H1 (cell line): ENCODE measurements around the gene DNAI2. TPM values are rescaled to one million over a fixed set of nuclear protein-coding genes. Genes with fewer than 3 reads are reported as not detected.

Experiments used
- CTCF ChIA-PET: fragments of 300-600 bp; sonication (Branson Sonifier 250); formaldehyde crosslinking; loops from one replicate; lab custom pipeline; 2021; ENCODE audit not compliant: partially characterized antibody; lab: Charles Lee
- POLR2A ChIA-PET: fragments of 300-600 bp; sonication (Branson Sonifier 250); formaldehyde crosslinking; loops from one replicate; lab custom pipeline; 2021; ENCODE audit warnings: inconsistent platforms; ENCODE audit not compliant: partially characterized antibody; lab: Charles Lee
- DNase-seq, 2 experiments: peaks; one replicate each; pipeline versions ENCODE4 v3.0.0 to v3.0.0-alpha.2; 2010 to 2022; ENCODE audit warnings: low spot score in 2 of 2, low read depth in 1 of 2, mixed read lengths in 1 of 2
- FAIRE-seq: peaks from 2 replicates; lab custom pipeline; 2011; peaks lifted over from hg19 to GRCh38; lab: Jason Lieb, UNC
- H2AFZ ChIP-seq: 2 replicates; pipeline ENCODE4 v1.8.1; 2012; ENCODE audit warnings: low read length, inconsistent platforms
- H2AK5ac ChIP-seq: 2 replicates; pipeline ENCODE4 v1.6.1; 2013; ENCODE audit warnings: low read depth, low read length
- H2BK120ac ChIP-seq: replicated peaks from 2 replicates; pipeline ENCODE3; 2013; ENCODE audit warnings: low read depth, low read length, inconsistent platforms
- H2BK12ac ChIP-seq: 2 replicates; pipeline ENCODE4 v1.6.1; 2013; ENCODE audit warnings: low read depth, low read length
- H2BK15ac ChIP-seq: 2 replicates; pipeline ENCODE4 v1.6.1; 2013; ENCODE audit warnings: low read length
- H2BK20ac ChIP-seq: 2 replicates; pipeline ENCODE4 v1.6.1; 2013; ENCODE audit warnings: low read length
- H2BK5ac ChIP-seq: 2 replicates; pipeline ENCODE4 v1.6.1; 2013; ENCODE audit warnings: low read depth, low read length
- H3K14ac ChIP-seq: 2 replicates; pipeline ENCODE4 v1.6.1; 2013; ENCODE audit warnings: inconsistent platforms; ENCODE audit not compliant: insufficient read length
- H3K18ac ChIP-seq: 2 replicates; pipeline ENCODE4 v1.6.1; 2013; ENCODE audit warnings: low read length; ENCODE audit errors: extremely low read depth
- H3K23ac ChIP-seq: 2 replicates; pipeline ENCODE4 v1.6.1; 2013; ENCODE audit warnings: inconsistent platforms; ENCODE audit not compliant: insufficient read length
- H3K23me2 ChIP-seq: 2 replicates; pipeline ENCODE4 v1.6.1; 2013; ENCODE audit warnings: low read depth, low read length
- H3K27ac ChIP-seq: 2 replicates; pipeline ENCODE4 v1.6.1; 2011; ENCODE audit warnings: low read depth, low read length, inconsistent platforms
- H3K27me3 ChIP-seq, 4 experiments: replicated peaks in 1 of 4; 1 replicate in 1 of 4; 2 replicates in 3 of 4; pipeline versions ENCODE4 v1.6.1 to v1.8.1; 2011 to 2013; ENCODE audit warnings: low read length in 3 of 4, mild to moderate bottlenecking in 3 of 4, inconsistent platforms in 2 of 4, mixed read lengths in 2 of 4, moderate library complexity in 1 of 4; ENCODE audit not compliant: control insufficient read depth in 3 of 4, insufficient read depth in 3 of 4; ENCODE audit errors: extremely low read depth in 1 of 4
- H3K36me3 ChIP-seq, 4 experiments: 2 replicates each; pipeline versions ENCODE4 v1.6.1 to v1.8.1; 2011 to 2013; ENCODE audit warnings: mild to moderate bottlenecking in 4 of 4, low read length in 3 of 4, moderate library complexity in 2 of 4, control low read depth in 1 of 4, inconsistent platforms in 1 of 4; ENCODE audit not compliant: insufficient read depth in 4 of 4, control insufficient read depth in 2 of 4
- H3K4ac ChIP-seq: replicated peaks from 2 replicates; pipeline ENCODE3; 2013; ENCODE audit warnings: low read length, low read depth, mixed read lengths, inconsistent platforms; ENCODE audit not compliant: insufficient read length
- H3K4me1 ChIP-seq, 4 experiments: replicated peaks in 1 of 4; 1 replicate in 1 of 4; 2 replicates in 3 of 4; pipeline versions ENCODE4 v1.6.1 to v1.8.1; 2011 to 2013; ENCODE audit warnings: low read length in 3 of 4, inconsistent platforms in 2 of 4, mixed read lengths in 1 of 4; ENCODE audit not compliant: insufficient read depth in 4 of 4, control insufficient read depth in 3 of 4
- H3K4me2 ChIP-seq, 2 experiments: 2 replicates each; pipeline versions ENCODE4 v1.6.1 to v1.8.1; 2011 to 2013; ENCODE audit warnings: low read depth in 2 of 2, low read length in 2 of 2, control low read depth in 1 of 2, inconsistent platforms in 1 of 2, mild to moderate bottlenecking in 1 of 2; ENCODE audit not compliant: insufficient read depth in 1 of 2
- H3K4me3 ChIP-seq, 4 experiments: fragments of 200-600, 300-600 bp in 1 of 4; sonication (generic), shearing (Covaris generic), sonication (Bioruptor Twin) in 1 of 4; 2 replicates each; pipeline versions ENCODE4 v1.5.1 to v1.8.1; 2011 to 2016; ENCODE audit warnings: low read length in 4 of 4, low read depth in 3 of 4, control low read depth in 2 of 4, inconsistent platforms in 2 of 4, mild to moderate bottlenecking in 2 of 4, mixed read lengths in 1 of 4, moderate library complexity in 1 of 4; ENCODE audit not compliant: insufficient read depth in 2 of 4; ENCODE audit errors: extremely low read depth in 1 of 4
- H3K56ac ChIP-seq: replicated peaks from 2 replicates; pipeline ENCODE3; 2013; ENCODE audit warnings: low read depth, mild to moderate bottlenecking, mixed read lengths, low read length, inconsistent platforms; ENCODE audit not compliant: insufficient read length
- H3K79me1 ChIP-seq: 2 replicates; pipeline ENCODE4 v1.6.1; 2013; ENCODE audit warnings: low read depth, low read length, control low read depth
- H3K79me2 ChIP-seq, 2 experiments: 2 replicates each; pipeline versions ENCODE4 v1.6.1 to v1.8.1; 2012 to 2013; ENCODE audit warnings: low read length in 2 of 2, mild to moderate bottlenecking in 2 of 2, inconsistent platforms in 1 of 2; ENCODE audit not compliant: insufficient read depth in 2 of 2, control insufficient read depth in 1 of 2
- H3K9ac ChIP-seq, 4 experiments: replicated peaks in 1 of 4; 1 replicate in 1 of 4; 2 replicates in 3 of 4; pipeline versions ENCODE4 v1.6.1 to v1.8.1; 2011 to 2013; ENCODE audit warnings: low read depth in 3 of 4, low read length in 3 of 4, control low read depth in 2 of 4, mild to moderate bottlenecking in 2 of 4, moderate library complexity in 2 of 4, inconsistent platforms in 1 of 4; ENCODE audit errors: extremely low read depth in 1 of 4
- H3K9me3 ChIP-seq, 2 experiments: 2 replicates each; pipeline versions ENCODE4 v1.6.1 to v1.8.1; 2012 to 2013; ENCODE audit warnings: mild to moderate bottlenecking in 2 of 2, moderate library complexity in 2 of 2, control low read depth in 1 of 2, inconsistent platforms in 1 of 2, low read depth in 1 of 2, low read length in 1 of 2, mixed read lengths in 1 of 2; ENCODE audit not compliant: insufficient read depth in 2 of 2
- H4K20me1 ChIP-seq, 2 experiments: replicated peaks in 1 of 2; 2 replicates each; pipeline versions ENCODE3 to v1.8.1; 2011 to 2013; ENCODE audit warnings: inconsistent platforms in 2 of 2, low read length in 2 of 2, mild to moderate bottlenecking in 1 of 2; ENCODE audit not compliant: insufficient read depth in 2 of 2, control insufficient read depth in 1 of 2
- H4K5ac ChIP-seq: 2 replicates; pipeline ENCODE4 v1.6.1; 2013; ENCODE audit warnings: low read length, low read depth, mixed read lengths, inconsistent platforms; ENCODE audit not compliant: insufficient read length
- H4K8ac ChIP-seq: 2 replicates; pipeline ENCODE4 v1.8.0; 2013; ENCODE audit warnings: mild to moderate bottlenecking, moderate library complexity, low read length, inconsistent platforms; ENCODE audit not compliant: insufficient read depth; ENCODE audit errors: extremely low read depth
- H4K91ac ChIP-seq: replicated peaks from 2 replicates; pipeline ENCODE3; 2013; ENCODE audit warnings: low read length, mixed read lengths, inconsistent platforms; ENCODE audit not compliant: insufficient read length
- CEBPB ChIP-seq: IDR thresholded peaks from 2 replicates; pipeline ENCODE4 v1.6.1; 2012; ENCODE audit warnings: low read depth, low read length
- CTBP2 ChIP-seq: IDR thresholded peaks from 2 replicates; pipeline ENCODE4 v1.7.0; 2011; ENCODE audit warnings: borderline replicate concordance, mild to moderate bottlenecking, moderate library complexity, mixed read lengths, low read length; ENCODE audit not compliant: insufficient read depth, insufficient read length
- HDAC2 ChIP-seq, 2 experiments: fragments of 300-600 bp in 1 of 2; sonication (generic) in 1 of 2; IDR thresholded peaks; 2 replicates each; pipeline ENCODE4 v1.6.1; 2011 to 2012; ENCODE audit warnings: low read depth in 2 of 2, low read length in 2 of 2, mild to moderate bottlenecking in 2 of 2, moderate library complexity in 2 of 2, borderline replicate concordance in 1 of 2, inconsistent platforms in 1 of 2
- RXRA ChIP-seq: IDR thresholded peaks from 2 replicates; pipeline ENCODE4 v1.6.1; 2011; ENCODE audit warnings: low read depth, mild to moderate bottlenecking, low read length, moderate library complexity; ENCODE audit not compliant: insufficient read depth
- SIRT6 ChIP-seq: IDR thresholded peaks from one replicate; pipeline ENCODE4 v1.7.1; 2012; ENCODE audit warnings: low read length, inconsistent platforms
- ZNF274 ChIP-seq: IDR thresholded peaks from 2 replicates; pipeline ENCODE4 v1.7.0; 2012; ENCODE audit warnings: low read length, borderline replicate concordance; ENCODE audit errors: extremely low read depth
- WGBS, 2 experiments: shearing (Covaris generic) in 1 of 2; methylation state at CpG; one replicate each; pipeline versions ENCODE4 v1.1.6 to v1.1.7; 2013 to 2015; ENCODE audit warnings: low lambda C conversion rate in 2 of 2, mixed read lengths in 2 of 2, inconsistent platforms in 1 of 2, low coverage in 1 of 2, missing lambda C conversion rate in 1 of 2; ENCODE audit not compliant: insufficient replicate concordance in 2 of 2, insufficient coverage in 1 of 2, insufficient read length in 1 of 2; ENCODE audit errors: extremely low coverage in 1 of 2, missing lambda C conversion rate in 1 of 2; 5-methylcytosine and 5-hydroxymethylcytosine counted together
- polyA plus RNA-seq, 7 experiments: library from polyadenylated mRNA; depleted of rRNA in 3 of 7; stranded (reverse) in 5 of 7; unstranded in 2 of 7; fragments of >200 nt in 5 of 7; fragments of 200-250 nt in 2 of 7; gene quantifications; 1 replicate in 5 of 7; 2 replicates in 1 of 7; 4 replicates in 1 of 7; pipeline versions ENCODE4 v1.2.1 to v1.2.3, GENCODE V29; 2011 to 2013; ENCODE audit warnings: missing spikeins in 2 of 7, mixed read lengths in 2 of 7
- total RNA-seq: library from RNA; stranded (reverse); fragmentation: NEBNext Ultra II Directional; extraction: Animal tissue kit (Norgen Biotek cat#: 25700); gene quantifications from 2 replicates; pipeline ENCODE4 v1.2.1, GENCODE V29; 2021
- TF ChIP-seq, protein P1 (sequence below): IDR thresholded peaks from 2 replicates; pipeline ENCODE4 v1.6.1; 2012; ENCODE audit warnings: inconsistent platforms

The DNAI2 gene
- total and polyA plus RNA-seq, 2 of the 8 experiments (the other 6 are each of a cell fraction or from before 2014, with no cell fraction given): 0.08 to 0.15 TPM

DNA sequence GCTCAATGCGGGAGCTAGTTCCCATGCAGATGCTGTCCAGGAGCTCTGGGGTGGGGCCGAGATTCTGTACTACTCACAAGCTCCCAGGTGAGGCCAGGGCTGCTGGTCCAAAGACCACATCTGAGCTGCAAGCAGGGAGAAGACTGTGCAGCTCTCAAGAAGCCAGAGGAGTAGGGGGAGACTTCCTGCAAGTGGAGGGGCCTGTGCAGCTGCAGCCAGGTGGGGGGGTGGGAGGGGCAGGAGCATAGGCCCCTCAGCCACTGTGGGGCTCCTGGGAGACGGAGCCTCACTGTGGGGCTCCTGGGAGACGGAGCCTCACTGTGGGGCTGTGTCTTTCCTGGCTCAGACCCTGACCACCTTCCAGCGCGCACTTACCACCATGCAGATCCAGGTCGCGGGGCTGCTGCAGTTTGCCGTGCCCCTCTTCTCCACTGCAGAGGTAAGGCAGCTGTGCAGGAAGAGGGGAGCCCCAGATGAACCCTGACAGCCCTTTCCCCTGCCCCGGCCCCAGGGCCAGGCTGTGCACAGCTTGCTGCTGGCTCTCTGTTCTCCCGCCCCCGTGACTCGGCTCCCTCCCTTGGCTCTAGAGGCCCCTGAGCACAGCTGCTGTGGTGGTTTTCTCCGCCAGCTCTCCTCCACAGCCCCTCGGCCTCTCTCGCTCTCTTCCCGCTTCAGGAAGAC, 24.3 kb upstream of the DNAI2 start:
- Histone ChIP-seq H3K27me3 (no peaks in the 10 kb centered on the region), H4K20me1 (peaks cover 0 to 4% of the 10 kb centered on the region in 2 experiments), H3K27ac (no peak overlapping the region), H3K36me3 (no peaks in the 10 kb centered on the region), H2AK5ac (peak overlapping the region; percentile 24; the same call in 1 of the 2 replicates), H2BK15ac (0 out of 2 replicates have a peak overlapping the region, but pooled peaks have one; percentile 46), H3K14ac (no peak overlapping the region), H4K8ac (0 out of 2 replicates have a peak overlapping the region, but pooled peaks have one; percentile 53), H2BK5ac (no peak overlapping the region), H3K4me3 (no peak overlapping the region), H2BK120ac (no peak overlapping the region)
- TF ChIP-seq CTBP2 (no peak), CEBPB (no peak), SIRT6 (no peak), ZNF274 (no peak), HDAC2 (IDR thresholded peaks at IDR 0.05; ENCODE audit: borderline replicate concordance in 1 of 2, low read depth in 2 of 2, low read length in 2 of 2) (no peak), RXRA (no peak)
- TF ChIP-seq, protein P1, sequence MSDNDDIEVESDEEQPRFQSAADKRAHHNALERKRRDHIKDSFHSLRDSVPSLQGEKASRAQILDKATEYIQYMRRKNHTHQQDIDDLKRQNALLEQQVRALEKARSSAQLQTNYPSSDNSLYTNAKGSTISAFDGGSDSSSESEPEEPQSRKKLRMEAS: no peak
- TF ChIP-seq, all 59 proteins: peak for 0
- Histone ChIP-seq H4K91ac (peak overlapping the region; percentile 63), H3K56ac (no peak overlapping the region), H3K4me2 (no peak overlapping the region; a peak in 1 of 4 replicates), H3K9me3 (0 out of 4 replicates have a peak, but pooled peaks cover 0 to 4% of the 10 kb centered on the region in 2 experiments), H3K79me1 (no peaks in the 10 kb centered on the region), H2BK20ac (peak overlapping the region; percentile 90; the same call in 1 of the 2 replicates), H2AFZ (no peak overlapping the region), H3K23me2 (no peaks in the 10 kb centered on the region), H2BK12ac (no peak overlapping the region), H3K18ac (0 out of 2 replicates have a peak overlapping the region, but pooled peaks have one; percentile 32), H3K4me1 (peaks cover 3 to 24% (median 10%) of the 10 kb centered on the region in 4 experiments), H3K79me2 (no peaks in the 10 kb centered on the region), H3K4ac (no peak overlapping the region), H3K23ac (no peak overlapping the region), H4K5ac (peak overlapping the region; percentile 40), H3K9ac (no peak overlapping the region)
- DNase-seq (no peak), FAIRE-seq (no peak)
- 87% methylated on average over 9 of the region's 17 CpGs; no CpG with 5 or more reads in 1 of the 2 experiments for WGBS, 2 experiments
- CTCF ChIA-PET: interaction anchor here (0.7 to 1.6 kb wide), 7 partner anchors 8 to 114 kb away, joined by 3 to 7 read pairs (median 4); partner anchors contain the start of genes DNAI2 and TTYH2
- POLR2A ChIA-PET: interaction anchor here (0.7 to 1.8 kb wide), 4 partner anchors 9 to 46 kb away, joined by 3 to 11 read pairs (median 4); partner anchors contain the start of gene RPL38
